ENCODE results near the gene AFAP1.

AFAP1 gene

DNA sequence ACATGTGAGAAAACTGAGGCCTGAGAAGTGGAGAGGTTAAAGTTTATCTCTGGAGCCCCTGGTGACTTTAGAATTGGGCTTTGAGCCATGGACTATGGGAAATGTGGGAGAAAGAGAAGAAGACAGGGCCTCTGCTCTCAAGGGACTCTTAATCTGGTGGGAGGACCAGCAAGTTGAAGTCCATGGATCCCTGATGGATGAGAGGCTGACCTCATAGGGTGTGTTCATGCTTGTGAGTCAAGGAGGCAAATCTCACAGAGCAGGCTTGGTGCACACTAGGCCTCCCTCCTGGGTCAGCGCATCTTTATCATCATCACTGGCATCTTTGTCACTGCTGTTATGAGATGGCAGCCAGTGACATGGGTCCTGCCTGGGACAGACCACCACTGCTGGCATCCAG lies 211.9 kb downstream of the AFAP1 start:
- DNase-seq: no peak

GRCh38 chr4:7726665-7727413 lies 212.8 kb downstream of the AFAP1 start:
- DNase-seq: no peak

GRCh38 chr4:7725951-7726350 lies 213.7 kb downstream of the AFAP1 start:
- DNase-seq: no peak

- DNase-seq: no peak
Measured at GRCh38 chr4:7723625-7724024, 216.0 kb downstream of the AFAP1 start.

DNA sequence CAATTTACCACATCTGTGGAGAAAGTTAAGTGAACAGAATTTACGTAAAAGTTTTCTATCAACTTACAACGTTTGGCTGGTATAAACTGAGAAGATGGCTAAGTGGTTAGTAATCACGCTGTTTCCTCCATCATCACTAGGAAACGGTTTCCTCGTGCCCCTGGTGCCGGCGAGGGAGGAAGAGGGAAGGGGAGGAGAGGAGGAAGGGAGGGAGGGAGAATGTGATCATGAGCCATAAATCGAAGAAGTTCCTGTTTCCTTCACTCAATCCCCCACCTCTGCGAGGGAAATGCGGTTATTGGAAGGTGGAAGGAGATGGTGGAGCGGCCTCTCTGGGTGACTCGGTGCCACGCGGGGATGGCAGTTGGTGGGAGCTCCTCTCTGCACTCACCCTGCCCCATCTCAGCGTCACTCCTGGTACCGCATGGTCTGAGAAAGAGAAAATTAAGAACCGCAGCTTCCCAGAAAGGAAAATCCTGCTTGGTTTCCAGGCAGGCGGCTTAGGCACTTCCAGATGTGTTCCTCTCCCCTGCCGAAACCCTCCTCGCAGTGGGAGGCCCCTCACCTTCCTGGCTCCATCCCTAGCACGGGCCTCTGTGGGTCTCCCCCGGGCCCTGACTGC lies 216.8 kb downstream of the AFAP1 start:
- no peak for DNase-seq

DNA sequence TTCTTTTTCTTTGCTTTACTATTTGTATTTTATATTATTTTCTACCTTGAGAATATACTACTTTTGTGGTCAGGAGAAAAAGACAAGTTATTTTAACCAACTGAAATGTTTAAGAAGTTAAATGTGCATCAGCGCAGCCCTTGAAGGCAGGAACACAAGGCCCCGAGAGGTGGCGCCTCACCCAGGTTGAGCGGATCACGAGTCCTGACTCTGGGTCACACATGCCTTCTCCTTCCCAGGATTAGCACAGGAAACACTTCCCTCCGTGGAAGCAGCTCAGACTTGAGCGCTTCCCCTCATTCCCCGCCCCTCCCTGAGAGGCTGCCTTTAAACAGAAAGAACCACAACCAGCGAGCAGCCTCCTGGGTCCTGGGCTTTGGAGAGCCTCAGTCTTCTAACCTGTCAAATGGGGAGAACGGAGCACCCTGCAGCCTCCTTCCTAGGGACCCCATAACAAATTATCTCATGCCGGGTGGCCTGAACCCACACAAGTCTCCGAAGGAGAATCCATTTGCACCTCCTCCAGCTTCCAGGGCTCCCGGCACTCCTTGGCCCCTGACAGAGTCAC lies 217.6 kb downstream of the AFAP1 start:
- DNase-seq: no peak

DNA sequence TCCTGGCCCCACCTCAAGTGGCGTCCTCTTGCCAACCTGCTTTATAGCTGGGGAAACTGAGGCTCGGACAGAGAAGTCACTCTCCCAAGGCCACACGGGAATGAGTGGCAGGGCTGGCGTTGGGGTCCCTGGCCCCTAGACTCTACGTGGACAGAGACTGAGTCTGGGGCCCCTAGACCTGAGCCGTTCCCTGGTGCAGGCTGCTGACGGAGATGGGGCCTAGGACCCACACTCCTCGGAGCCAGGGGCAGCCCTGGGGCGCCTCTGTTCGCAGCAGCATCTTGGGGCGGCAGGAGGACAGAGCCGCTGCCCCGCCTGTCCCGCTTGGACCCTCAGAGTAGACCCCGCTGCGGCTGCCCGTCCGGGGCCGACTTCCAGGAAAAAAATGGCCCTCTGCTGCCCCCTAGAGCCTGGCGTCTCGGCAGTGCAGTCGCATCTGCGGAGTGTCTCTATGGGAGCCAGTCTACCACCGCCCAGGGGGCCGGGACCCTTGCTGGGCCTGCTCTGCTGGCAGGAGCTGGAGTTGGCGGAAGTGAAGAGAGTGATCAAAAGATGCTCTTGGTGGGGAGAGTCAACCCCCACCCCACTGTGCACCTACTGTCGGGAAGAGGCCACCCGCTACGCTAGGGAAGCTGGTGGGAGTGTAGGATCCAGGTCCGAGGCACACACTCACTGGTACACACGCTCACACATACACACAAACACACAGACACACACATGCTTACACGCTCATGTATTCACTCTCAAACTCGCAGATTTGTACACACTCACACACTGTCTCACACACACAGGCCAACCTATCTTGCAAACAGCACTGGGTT lies 220.1 kb downstream of the AFAP1 start:
- no peak for DNase-seq

DNA sequence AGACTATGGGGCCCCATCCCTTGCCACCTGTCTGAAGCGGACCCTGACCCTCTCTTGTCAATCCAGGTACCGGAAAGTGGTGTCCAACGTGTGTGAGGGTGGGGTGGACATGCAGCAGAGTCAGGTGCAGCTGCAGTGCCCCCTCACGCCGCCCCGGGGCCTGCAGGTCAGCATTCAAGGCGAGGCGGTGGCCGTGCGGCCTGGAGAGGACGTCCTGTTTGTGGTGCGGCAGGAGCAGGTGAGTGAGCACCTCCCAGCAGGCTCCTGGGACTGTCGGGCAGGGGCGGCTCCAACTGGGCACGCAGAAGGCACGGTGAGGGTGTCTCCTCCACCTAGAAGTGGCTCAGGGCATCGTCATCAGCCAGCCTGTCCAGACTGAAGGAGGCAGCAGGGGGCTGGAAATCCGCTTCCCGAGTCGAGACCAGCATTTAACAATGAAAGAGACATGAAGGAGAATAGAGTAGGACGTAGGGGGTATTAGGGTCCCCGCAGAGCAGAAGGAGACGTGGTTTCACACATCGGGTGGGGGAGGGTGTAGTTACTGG lies 221.6 kb downstream of the AFAP1 start:
- DNase-seq: no peak

DNA sequence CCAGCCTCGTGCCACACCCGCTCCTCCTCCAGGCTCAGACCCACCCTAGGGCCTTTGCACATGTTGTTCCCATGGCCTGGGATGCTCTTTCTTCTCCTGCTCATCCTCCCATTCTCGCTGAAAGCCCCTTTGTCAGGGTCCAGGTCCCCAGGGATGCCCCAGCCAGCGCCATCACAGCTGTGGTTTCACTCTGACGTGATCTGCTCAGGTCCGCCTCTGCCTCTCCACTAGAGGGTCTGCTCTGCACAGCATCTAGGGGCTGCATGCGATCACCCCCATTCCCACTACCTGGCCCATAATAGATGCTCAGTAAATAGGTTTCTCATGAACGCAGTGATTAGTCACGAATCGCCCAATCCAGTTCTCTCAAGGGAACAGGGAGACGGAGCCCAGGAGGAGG lies 222.5 kb downstream of the AFAP1 start:
- no peak for DNase-seq

DNA sequence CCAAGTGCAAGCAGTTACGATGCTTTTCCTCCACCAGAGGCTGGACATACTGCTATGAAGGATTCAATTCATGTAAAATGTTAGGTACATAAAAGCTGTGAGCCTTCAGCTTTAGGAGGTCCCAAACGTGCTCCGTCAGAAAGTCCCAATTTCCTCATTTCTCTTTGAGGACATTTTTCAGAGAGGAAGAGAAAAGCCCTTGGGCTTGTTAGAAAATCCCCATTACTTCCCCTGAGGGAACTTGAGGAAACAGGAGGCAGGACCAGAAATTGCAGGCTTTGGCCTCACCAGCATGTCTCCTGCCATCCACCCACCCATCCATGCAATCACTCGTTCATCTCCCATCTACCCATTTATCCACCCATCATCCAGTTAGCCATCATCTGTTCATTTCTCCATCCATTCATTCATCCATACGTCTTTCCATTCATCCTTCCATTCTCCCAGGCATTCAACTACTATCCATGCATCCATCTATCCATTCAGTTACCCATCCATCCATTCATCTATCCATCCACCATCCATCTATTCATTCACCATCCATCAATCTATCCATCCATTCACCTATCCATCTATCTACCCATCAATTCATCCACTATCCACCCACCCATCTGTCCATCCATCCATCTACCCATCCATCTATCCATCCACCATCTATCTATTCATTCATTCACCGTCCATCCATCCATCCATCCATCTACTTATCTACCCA lies 223.5 kb downstream of the AFAP1 start:
- DNase-seq: no peak

- no peak for DNase-seq
Measured at GRCh38 chr4:7715271-7716009, 224.2 kb downstream of the AFAP1 start.

- DNase-seq: no peak
Measured at GRCh38 chr4:7714738-7715137, 224.9 kb downstream of the AFAP1 start.

- DNase-seq: no peak
Measured at GRCh38 chr4:7714176-7714575, 225.5 kb downstream of the AFAP1 start.

GRCh38 chr4:7713757-7714156 lies 225.9 kb downstream of the AFAP1 start:
- no peak for DNase-seq

GRCh38 chr4:7712021-7712671 lies 227.5 kb downstream of the AFAP1 start:
- DNase-seq: no peak

DNA sequence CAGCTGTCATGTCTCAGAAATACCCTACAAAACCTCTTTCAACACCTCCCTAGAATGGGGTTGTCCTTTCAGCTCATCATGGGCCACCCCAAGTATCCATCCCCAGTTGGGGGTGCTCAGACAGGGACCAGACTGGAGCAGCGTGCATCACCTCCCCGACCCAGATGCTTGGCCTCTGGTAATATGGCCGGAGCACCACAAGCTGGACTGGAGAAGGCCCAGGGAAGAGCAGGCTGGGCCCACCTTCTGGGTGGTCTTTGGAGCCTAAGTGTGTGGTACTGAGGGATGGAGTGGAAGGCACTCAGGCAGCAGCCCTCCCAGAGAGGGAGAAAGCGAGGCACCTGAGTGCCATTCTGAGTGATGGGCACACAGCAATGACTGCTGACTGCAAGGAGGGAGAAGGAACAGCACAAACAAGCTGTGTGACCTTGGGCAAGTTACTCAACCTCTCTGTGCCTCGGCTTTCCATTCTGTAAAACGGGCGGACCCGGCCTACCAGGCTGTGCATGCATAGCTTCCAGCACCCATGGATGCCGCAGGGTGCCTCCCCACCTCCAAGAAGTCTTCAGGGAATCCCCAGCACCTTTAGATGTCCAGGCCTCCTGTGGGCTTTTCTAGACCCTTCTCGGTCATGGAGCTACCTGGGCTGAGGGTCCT lies 228.2 kb downstream of the AFAP1 start:
- DNase-seq: no peak

DNA sequence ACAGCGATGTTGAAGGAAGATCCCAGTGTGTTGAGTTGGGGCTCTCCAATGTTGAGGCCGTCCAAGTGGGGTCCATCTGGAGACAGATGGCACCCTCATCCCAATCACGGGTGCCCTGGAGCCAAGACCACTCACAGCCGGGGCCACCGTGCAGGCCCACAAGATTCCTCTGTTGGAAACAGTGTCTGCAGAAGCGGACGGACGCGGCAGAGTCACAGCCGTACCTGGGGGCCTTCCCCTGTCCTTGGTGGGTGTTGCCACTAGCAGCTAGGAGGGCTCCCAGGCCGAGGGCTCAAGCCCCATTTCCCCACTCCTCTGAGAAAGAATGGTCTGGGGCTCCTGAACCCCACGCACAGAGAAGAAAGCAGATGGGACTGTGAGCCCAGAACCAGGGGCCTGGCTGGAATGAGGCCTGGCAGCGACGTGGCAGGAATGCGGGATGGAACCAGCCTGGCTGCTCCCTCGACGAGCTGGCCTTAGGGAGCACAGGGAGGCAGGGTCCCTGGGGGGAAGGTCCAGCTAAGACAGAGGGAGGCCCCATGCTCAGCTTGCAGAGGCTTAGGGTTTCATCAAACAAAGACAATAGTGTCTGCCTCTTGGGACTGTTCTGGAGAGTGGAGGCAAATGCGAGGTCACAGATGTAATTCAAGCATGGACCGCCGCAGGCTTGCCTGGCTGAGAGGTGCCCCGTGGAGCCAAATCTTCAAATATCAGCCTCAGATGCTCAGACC lies 228.9 kb downstream of the AFAP1 start:
- no peak for DNase-seq

DNA sequence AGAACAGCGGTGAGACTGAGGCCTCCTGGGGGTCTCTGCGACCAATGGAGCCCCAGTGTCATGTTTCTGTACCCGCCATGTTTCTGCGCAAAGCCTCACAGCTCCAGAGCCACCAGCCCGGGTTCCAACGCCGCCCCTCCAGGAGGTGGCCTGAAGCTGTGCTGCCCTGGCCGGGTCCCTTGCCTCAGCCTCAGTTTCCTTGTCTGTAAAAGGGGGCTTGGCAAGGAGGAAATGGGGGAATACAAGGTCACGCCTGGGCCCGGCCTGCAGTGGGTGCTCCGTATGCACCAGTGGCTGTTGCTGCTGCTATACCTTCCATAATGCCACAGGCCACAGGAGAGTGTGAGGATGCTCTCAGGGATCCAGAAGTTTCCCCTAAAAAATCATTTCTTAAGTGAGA lies 229.5 kb downstream of the AFAP1 start:
- no peak for DNase-seq

- no peak for DNase-seq
Measured at GRCh38 chr4:7709431-7709830, 230.2 kb downstream of the AFAP1 start.

GRCh38 chr4:7708981-7709380 lies 230.7 kb downstream of the AFAP1 start:
- DNase-seq: no peak

All from NCI-H510A (cell line).